Measurements from ENCODE around the gene MRPL58. TPM values are rescaled to one million over a fixed set of nuclear protein-coding genes. Genes with fewer than 3 reads are reported as not detected.

Gene MRPL58
- total RNA-seq, 1 donor, result 23.5 TPM

DNA sequence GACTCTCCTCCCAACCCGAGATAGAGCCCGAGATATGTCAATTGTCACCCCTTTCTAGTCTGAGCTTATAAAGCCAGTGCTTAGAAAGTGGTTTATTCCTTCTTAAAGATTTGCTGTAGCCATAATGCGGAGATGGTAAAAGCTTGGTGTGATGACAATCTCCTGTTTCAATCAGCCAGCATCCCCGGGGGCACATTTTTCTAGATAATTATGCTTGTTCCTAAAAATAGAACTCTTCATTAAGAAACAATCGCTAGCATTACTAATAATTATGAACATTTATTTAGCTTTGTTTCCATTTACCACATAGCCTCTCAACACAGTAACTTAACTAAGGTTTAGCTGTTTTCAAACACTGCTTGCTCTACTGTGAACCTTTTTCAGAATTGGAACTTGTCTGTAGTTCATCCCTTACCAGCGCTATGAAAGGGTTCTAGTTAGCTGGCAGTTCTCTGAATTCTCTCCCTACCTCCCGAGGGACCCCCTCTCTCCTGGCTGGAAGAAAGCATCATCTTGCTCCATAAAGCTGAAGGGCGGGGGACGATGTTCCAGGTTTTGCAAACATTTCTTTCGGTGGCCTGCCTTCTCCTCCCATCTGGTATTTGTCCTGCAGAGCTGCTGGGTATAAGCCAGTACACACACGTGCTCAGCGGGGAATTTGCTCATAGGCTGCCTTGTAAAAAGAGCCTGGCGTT is 922 bp upstream of the MRPL58 start:
- peaks cover 21% of the 10 kb centered on the region for H3K4me1 ChIP-seq (ENCODE audit: insufficient read depth, low read length)
- H3K4me2 ChIP-seq (ENCODE audit: insufficient read depth, low read length), result peak overlapping the region; percentile 100
- no peaks in the 10 kb centered on the region for H3K9me3 ChIP-seq (ENCODE audit: low read depth, low read length)
- peak overlapping the region; percentile 84 for H2AFZ ChIP-seq (ENCODE audit: low read length)
- peak overlapping the region; percentile 60 for H3K27ac ChIP-seq (ENCODE audit: low read depth, low read length)
- DNase-seq (ENCODE audit: insufficient read length, low spot score, missing footprints), result peak; percentile 96
- H3K36me3 ChIP-seq (ENCODE audit: insufficient read depth, low read length), result peaks cover 3% of the 10 kb centered on the region
- H4K20me1 ChIP-seq (ENCODE audit: insufficient read depth, low read length), result no peaks in the 10 kb centered on the region
- TF ChIP-seq, protein P1, sequence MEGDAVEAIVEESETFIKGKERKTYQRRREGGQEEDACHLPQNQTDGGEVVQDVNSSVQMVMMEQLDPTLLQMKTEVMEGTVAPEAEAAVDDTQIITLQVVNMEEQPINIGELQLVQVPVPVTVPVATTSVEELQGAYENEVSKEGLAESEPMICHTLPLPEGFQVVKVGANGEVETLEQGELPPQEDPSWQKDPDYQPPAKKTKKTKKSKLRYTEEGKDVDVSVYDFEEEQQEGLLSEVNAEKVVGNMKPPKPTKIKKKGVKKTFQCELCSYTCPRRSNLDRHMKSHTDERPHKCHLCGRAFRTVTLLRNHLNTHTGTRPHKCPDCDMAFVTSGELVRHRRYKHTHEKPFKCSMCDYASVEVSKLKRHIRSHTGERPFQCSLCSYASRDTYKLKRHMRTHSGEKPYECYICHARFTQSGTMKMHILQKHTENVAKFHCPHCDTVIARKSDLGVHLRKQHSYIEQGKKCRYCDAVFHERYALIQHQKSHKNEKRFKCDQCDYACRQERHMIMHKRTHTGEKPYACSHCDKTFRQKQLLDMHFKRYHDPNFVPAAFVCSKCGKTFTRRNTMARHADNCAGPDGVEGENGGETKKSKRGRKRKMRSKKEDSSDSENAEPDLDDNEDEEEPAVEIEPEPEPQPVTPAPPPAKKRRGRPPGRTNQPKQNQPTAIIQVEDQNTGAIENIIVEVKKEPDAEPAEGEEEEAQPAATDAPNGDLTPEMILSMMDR (IDR thresholded peaks at IDR 0.05; ENCODE audit: extremely low read depth, low read depth, low read length), result no peak
- H3K4me3 ChIP-seq (ENCODE audit: insufficient read depth, low read length), result peak overlapping the region; percentile 96
- no peaks in the 10 kb centered on the region for H3K27me3 ChIP-seq (ENCODE audit: insufficient read depth, low read length)
- peaks cover 25% of the 10 kb centered on the region for H3K79me2 ChIP-seq (ENCODE audit: insufficient read depth, low read length)

DNA sequence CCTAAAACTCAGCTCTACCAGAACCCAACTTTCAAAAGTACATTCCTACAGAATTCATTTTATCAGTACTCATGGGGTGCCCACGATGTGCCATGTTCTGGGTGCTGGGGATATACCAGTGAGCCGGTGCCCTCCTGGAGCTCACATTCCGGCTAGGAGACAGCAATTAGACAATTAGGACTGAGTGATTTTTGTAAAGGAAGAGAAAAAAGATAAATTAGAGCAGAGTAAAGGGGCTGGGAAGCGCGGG is 449 bp upstream of the MRPL58 start:
- Histone ChIP-seq H3K4me3 (ENCODE audit: insufficient read depth, low read length) (peak overlapping the region; percentile 96), H3K27me3 (ENCODE audit: insufficient read depth, low read length) (no peaks in the 10 kb centered on the region), H3K4me1 (ENCODE audit: insufficient read depth, low read length) (peaks cover 21% of the 10 kb centered on the region), H3K9me3 (ENCODE audit: low read depth, low read length) (no peaks in the 10 kb centered on the region), H2AFZ (ENCODE audit: low read length) (peak overlapping the region; percentile 84), H3K36me3 (ENCODE audit: insufficient read depth, low read length) (peaks cover 8% of the 10 kb centered on the region), H3K79me2 (ENCODE audit: insufficient read depth, low read length) (peaks cover 29% of the 10 kb centered on the region), H3K4me2 (ENCODE audit: insufficient read depth, low read length) (peak overlapping the region; percentile 100), H3K27ac (ENCODE audit: low read depth, low read length) (peak overlapping the region; percentile 60), H4K20me1 (ENCODE audit: insufficient read depth, low read length) (no peaks in the 10 kb centered on the region)
- no peak for DNase-seq (ENCODE audit: insufficient read length, low spot score, missing footprints)
- TF ChIP-seq, protein P1 (IDR thresholded peaks at IDR 0.05; ENCODE audit: extremely low read depth, low read depth, low read length), result no peak

DNA sequence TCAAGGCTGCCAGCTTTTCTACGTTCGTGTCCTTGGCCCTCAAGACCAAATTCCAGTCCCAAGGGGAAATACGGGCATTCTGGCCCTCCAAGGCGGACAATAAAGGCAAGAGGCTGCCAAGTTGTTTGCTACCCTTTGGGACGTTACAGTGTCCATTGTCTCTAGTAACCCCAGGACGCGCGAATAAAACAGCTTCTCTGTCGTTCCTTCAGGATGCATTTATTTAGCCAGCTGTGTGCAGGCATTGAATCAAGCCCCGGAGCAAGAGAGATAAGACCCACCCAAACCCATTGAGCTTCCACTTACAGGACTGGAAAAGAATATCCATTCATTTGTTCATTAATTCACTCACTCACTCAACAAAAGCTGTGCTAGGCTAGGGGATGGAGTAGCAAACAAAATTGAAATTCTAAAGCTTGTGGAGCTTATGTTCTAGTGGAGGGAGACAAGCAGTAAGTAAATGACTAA is 656 bp downstream of the MRPL58 start:
- H3K36me3 ChIP-seq (ENCODE audit: insufficient read depth, low read length), result peaks cover 8% of the 10 kb centered on the region
- H3K4me3 ChIP-seq (ENCODE audit: insufficient read depth, low read length), result peak overlapping the region; percentile 96
- no peaks in the 10 kb centered on the region for H3K27me3 ChIP-seq (ENCODE audit: insufficient read depth, low read length)
- H3K4me1 ChIP-seq (ENCODE audit: insufficient read depth, low read length), result peaks cover 21% of the 10 kb centered on the region
- H3K9me3 ChIP-seq (ENCODE audit: low read depth, low read length), result no peaks in the 10 kb centered on the region
- H4K20me1 ChIP-seq (ENCODE audit: insufficient read depth, low read length), result no peaks in the 10 kb centered on the region
- H3K27ac ChIP-seq (ENCODE audit: low read depth, low read length), result peak overlapping the region; percentile 88
- peak overlapping the region; percentile 96 for H2AFZ ChIP-seq (ENCODE audit: low read length)
- TF ChIP-seq, protein P1 (IDR thresholded peaks at IDR 0.05; ENCODE audit: extremely low read depth, low read depth, low read length), result no peak
- H3K4me2 ChIP-seq (ENCODE audit: insufficient read depth, low read length), result peak overlapping the region; percentile 100
- H3K79me2 ChIP-seq (ENCODE audit: insufficient read depth, low read length), result peaks cover 29% of the 10 kb centered on the region
- no peak for DNase-seq (ENCODE audit: insufficient read length, low spot score, missing footprints)

DNA sequence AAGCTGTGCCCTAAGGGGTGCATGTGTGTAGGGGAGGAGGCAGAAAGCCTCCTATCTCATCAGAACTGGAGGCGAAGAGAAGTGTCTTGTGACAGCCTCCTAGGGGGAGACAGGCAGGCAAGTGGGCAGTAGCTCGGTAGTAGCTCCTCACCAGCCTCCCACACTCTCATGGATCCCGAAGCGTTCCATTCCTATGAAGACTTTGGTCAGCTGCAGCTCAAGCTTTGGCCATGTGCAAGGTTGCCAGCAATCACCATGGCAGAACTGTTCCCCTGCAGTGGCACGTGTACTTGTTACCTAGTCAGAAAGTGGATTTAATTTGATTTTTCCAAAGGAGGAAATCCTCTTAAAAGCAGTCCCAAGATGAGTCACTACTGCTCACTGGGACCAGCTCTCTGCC is 6.7 kb downstream of the MRPL58 start:
- Histone ChIP-seq H3K9me3 (ENCODE audit: low read depth, low read length) (no peaks in the 10 kb centered on the region), H4K20me1 (ENCODE audit: insufficient read depth, low read length) (no peaks in the 10 kb centered on the region), H3K4me2 (ENCODE audit: insufficient read depth, low read length) (no peak overlapping the region), H3K79me2 (ENCODE audit: insufficient read depth, low read length) (peaks cover 16% of the 10 kb centered on the region), H2AFZ (ENCODE audit: low read length) (no peak overlapping the region), H3K27ac (ENCODE audit: low read depth, low read length) (no peak overlapping the region), H3K4me3 (ENCODE audit: insufficient read depth, low read length) (no peak overlapping the region), H3K4me1 (ENCODE audit: insufficient read depth, low read length) (no peaks in the 10 kb centered on the region), H3K36me3 (ENCODE audit: insufficient read depth, low read length) (peaks cover 43% of the 10 kb centered on the region), H3K27me3 (ENCODE audit: insufficient read depth, low read length) (no peaks in the 10 kb centered on the region)
- DNase-seq (ENCODE audit: insufficient read length, low spot score, missing footprints), result no peak
- TF ChIP-seq, protein P1 (IDR thresholded peaks at IDR 0.05; ENCODE audit: extremely low read depth, low read depth, low read length), result no peak

Data from osteoblast (primary cell).